ENCODE results near the gene TALDO1. TPM values are rescaled to one million over a fixed set of nuclear protein-coding genes. Genes with fewer than 3 reads are reported as not detected.
A peak's percentile ranks its signal among the peaks of the same experiment; 100 is the strongest.

TALDO1 gene
- total and polyA plus RNA-seq, 2 of the 8 experiments (the other 6 are each of a cell fraction or from before 2014, with no cell fraction given) = 265 to 308 TPM

DNA sequence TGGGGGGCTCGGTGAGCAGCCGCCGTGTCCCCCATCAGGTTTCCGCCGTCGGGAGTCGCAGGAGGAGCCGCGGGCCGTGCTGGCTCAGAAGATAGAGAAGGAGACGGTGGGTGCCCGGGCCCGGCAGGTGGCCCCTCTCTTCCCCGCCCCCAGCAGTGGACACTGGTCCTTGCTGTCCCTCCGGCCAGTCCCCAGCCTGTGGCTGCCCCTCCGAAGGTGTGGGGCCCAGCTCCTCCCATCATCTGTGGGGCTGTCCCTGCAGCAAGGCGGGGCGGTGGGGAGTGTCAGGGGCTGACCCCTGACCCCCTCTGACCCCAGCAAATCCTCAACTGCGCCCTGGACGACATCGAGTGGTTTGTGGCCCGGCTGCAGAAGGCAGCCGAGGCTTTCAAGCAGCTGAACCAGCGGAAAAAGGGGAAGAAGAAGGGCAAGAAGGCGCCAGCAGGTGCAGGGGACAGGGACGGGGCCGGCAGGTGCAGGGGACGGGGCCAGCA is 26.0 kb upstream of the TALDO1 start:
- no peak overlapping the region for H4K5ac ChIP-seq (ENCODE audit: insufficient read length, low read depth, low read length)
- peak overlapping the region in 1 of 2 experiments; percentile 54; a peak in 2 of 4 replicates for H3K4me2 ChIP-seq (ENCODE audit: insufficient read depth in 1 of 2, low read depth in 2 of 2, low read length in 2 of 2)
- no peaks in the 10 kb centered on the region for H3K79me2 ChIP-seq (ENCODE audit: control insufficient read depth in 1 of 2, insufficient read depth in 2 of 2, low read length in 2 of 2)
- no peak overlapping the region for H4K91ac ChIP-seq (replicated peaks; ENCODE audit: insufficient read length, low read length)
- no peak overlapping the region for H2AK5ac ChIP-seq (ENCODE audit: low read depth, low read length)
- no peak overlapping the region for H2BK120ac ChIP-seq (replicated peaks; ENCODE audit: low read depth, low read length)
- H3K27me3 ChIP-seq (replicated peaks in 1 of 4; ENCODE audit: control insufficient read depth in 3 of 4, extremely low read depth in 1 of 4, insufficient read depth in 3 of 4, low read length in 3 of 4) = peaks cover 0 to 8% (median 8%) of the 10 kb centered on the region in 4 experiments; a peak in 4 of 7 replicates
- 88% methylated on average over 24 of the region's 28 CpGs; no CpG with 5 or more reads in 1 of the 2 experiments for WGBS, 2 experiments (ENCODE audit: extremely low coverage in 1 of 2, insufficient coverage in 1 of 2, insufficient read length in 1 of 2, insufficient replicate concordance in 2 of 2, low coverage in 1 of 2, low lambda C conversion rate in 2 of 2, missing lambda C conversion rate in 1 of 2)
- H2BK12ac ChIP-seq (ENCODE audit: low read depth, low read length) = no peak overlapping the region
- H3K27ac ChIP-seq (ENCODE audit: low read depth, low read length) = no peak overlapping the region
- H3K4ac ChIP-seq (replicated peaks; ENCODE audit: insufficient read length, low read depth, low read length) = no peak overlapping the region
- H3K23ac ChIP-seq (ENCODE audit: insufficient read length) = no peak overlapping the region
- H4K20me1 ChIP-seq (replicated peaks in 1 of 2; ENCODE audit: control insufficient read depth in 1 of 2, insufficient read depth in 2 of 2, low read length in 2 of 2) = no peaks in the 10 kb centered on the region
- H3K18ac ChIP-seq (ENCODE audit: extremely low read depth, low read length) = no peak overlapping the region; the same call in 1 of the 2 replicates
- no peak overlapping the region for H3K9ac ChIP-seq (replicated peaks in 1 of 4; ENCODE audit: extremely low read depth in 1 of 4, low read depth in 3 of 4, low read length in 3 of 4)
- no peaks in the 10 kb centered on the region for H3K79me1 ChIP-seq (ENCODE audit: low read depth, low read length)
- peaks cover 6% of the 10 kb centered on the region; the same call in 1 of the 2 replicates for H3K23me2 ChIP-seq (ENCODE audit: low read depth, low read length)
- no peak overlapping the region for H2BK5ac ChIP-seq (ENCODE audit: low read depth, low read length)
- DNase-seq (ENCODE audit: low read depth in 1 of 2, low spot score in 2 of 2) = no peak
- H3K4me3 ChIP-seq (ENCODE audit: extremely low read depth in 1 of 4, insufficient read depth in 2 of 4, low read depth in 3 of 4, low read length in 4 of 4) = peak overlapping the region in 1 of 4 experiments; percentile 49; a peak in 2 of 8 replicates
- no peak overlapping the region for H2AFZ ChIP-seq (ENCODE audit: low read length)
- H3K9me3 ChIP-seq (ENCODE audit: insufficient read depth in 2 of 2, low read depth in 1 of 2, low read length in 1 of 2) = no peaks in the 10 kb centered on the region
- H4K8ac ChIP-seq (ENCODE audit: extremely low read depth, insufficient read depth, low read length) = peak overlapping the region; percentile 79; the same call in 1 of the 2 replicates
- FAIRE-seq = no peak
- H2BK15ac ChIP-seq (ENCODE audit: low read length) = no peak overlapping the region
- H3K36me3 ChIP-seq (ENCODE audit: control insufficient read depth in 2 of 4, insufficient read depth in 4 of 4, low read length in 3 of 4) = no peaks in the 10 kb centered on the region
- CTCF ChIA-PET (ENCODE audit: partially characterized antibody) = interaction anchor here (1.2 to 15.4 kb wide), 11 partner anchors 10 to 60 kb away, joined by 3 to 395 read pairs (median 8); partner anchors contain the start of genes TALDO1 and TMEM80
- H3K4me1 ChIP-seq (replicated peaks in 1 of 4; ENCODE audit: control insufficient read depth in 3 of 4, insufficient read depth in 4 of 4, low read length in 3 of 4) = peaks cover 0 to 12% (median 7%) of the 10 kb centered on the region in 4 experiments; a peak in 5 of 7 replicates
- H3K56ac ChIP-seq (replicated peaks; ENCODE audit: insufficient read length, low read depth, low read length) = no peak overlapping the region
- H2BK20ac ChIP-seq (ENCODE audit: low read length) = no peak overlapping the region
- no peak overlapping the region for H3K14ac ChIP-seq (ENCODE audit: insufficient read length)
- POLR2A ChIA-PET (ENCODE audit: partially characterized antibody) = interaction anchor here (1.0 to 13.2 kb wide), 11 partner anchors 9 to 109 kb away, joined by 3 to 216 read pairs (median 4); partner anchors contain the start of genes DRD4 and TALDO1
- TF ChIP-seq TCF12 (IDR thresholded peaks at IDR 0.05; ENCODE audit: low read depth, low read length) (no peak), POLR2AphosphoS5 (IDR thresholded peaks at IDR 0.05; ENCODE audit: low read depth, low read length) (no peak), BRCA1 (IDR thresholded peaks at IDR 0.05; ENCODE audit: low read depth, low read length) (no peak), EP300 (IDR thresholded peaks at IDR 0.05; ENCODE audit: borderline replicate concordance in 1 of 2, low read depth in 2 of 2, low read length in 2 of 2) (no peak), KDM4A (IDR thresholded peaks at IDR 0.05; ENCODE audit: low read depth, low read length, severe bottlenecking) (no peak), CBX8 (IDR thresholded peaks at IDR 0.05; ENCODE audit: borderline replicate concordance, low read depth, low read length) (no peak), JUND (IDR thresholded peaks at IDR 0.05; ENCODE audit: low read length) (no peak), BACH1 (IDR thresholded peaks at IDR 0.05; ENCODE audit: low read length) (no peak), GTF2F1 (IDR thresholded peaks at IDR 0.05; ENCODE audit: borderline replicate concordance, low read depth, low read length) (no peak), TEAD4 (IDR thresholded peaks at IDR 0.05; ENCODE audit: low read depth, low read length) (no peak)
- TF ChIP-seq, protein P1, sequence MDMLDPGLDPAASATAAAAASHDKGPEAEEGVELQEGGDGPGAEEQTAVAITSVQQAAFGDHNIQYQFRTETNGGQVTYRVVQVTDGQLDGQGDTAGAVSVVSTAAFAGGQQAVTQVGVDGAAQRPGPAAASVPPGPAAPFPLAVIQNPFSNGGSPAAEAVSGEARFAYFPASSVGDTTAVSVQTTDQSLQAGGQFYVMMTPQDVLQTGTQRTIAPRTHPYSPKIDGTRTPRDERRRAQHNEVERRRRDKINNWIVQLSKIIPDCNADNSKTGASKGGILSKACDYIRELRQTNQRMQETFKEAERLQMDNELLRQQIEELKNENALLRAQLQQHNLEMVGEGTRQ (IDR thresholded peaks at IDR 0.05; ENCODE audit: low read length) = no peak
- TF ChIP-seq, protein P2, sequence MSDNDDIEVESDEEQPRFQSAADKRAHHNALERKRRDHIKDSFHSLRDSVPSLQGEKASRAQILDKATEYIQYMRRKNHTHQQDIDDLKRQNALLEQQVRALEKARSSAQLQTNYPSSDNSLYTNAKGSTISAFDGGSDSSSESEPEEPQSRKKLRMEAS (IDR thresholded peaks at IDR 0.05) = no peak

Measured in H1 (cell line).